GM23338 (cell line): Measurements from ENCODE around the gene ARHGEF10L.

ENCODE experiments used
- CREB1 ChIP-seq: fragments of 250-450 bp; sonication (Bioruptor Pico); IDR thresholded peaks from 2 replicates; pipeline ENCODE4 v1.5.0; 2020; ENCODE audit warnings: low read depth, mild to moderate bottlenecking, moderate library complexity
- POLR2AphosphoS5 ChIP-seq: IDR thresholded peaks from 2 replicates; pipeline ENCODE4 v1.6.1; 2016; ENCODE audit warnings: antibody characterized with exemption, low read depth
- TF ChIP-seq, protein P1 (sequence below): IDR thresholded peaks from one replicate; pipeline ENCODE4 v1.6.1; 2018; ENCODE audit warnings: antibody characterized with exemption; ENCODE audit not compliant: unreplicated experiment

DNA sequence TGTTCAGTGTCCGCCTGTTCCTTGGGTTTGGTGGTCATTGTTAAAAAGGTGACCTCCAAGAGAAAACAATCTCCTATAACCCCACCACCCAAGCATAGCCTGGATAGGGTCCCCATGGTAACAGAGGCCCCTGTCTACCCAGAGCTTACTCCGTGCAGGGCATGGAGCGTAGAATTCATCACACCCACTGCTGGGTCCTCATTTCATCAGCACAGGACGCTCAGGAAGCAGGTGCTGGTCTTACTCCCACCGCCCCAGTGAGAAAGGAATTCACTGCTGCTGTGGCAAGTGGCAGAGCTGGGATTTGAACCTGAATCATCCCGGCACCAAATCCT, 37.0 kb downstream of the ARHGEF10L start:
- TF ChIP-seq, protein P1, sequence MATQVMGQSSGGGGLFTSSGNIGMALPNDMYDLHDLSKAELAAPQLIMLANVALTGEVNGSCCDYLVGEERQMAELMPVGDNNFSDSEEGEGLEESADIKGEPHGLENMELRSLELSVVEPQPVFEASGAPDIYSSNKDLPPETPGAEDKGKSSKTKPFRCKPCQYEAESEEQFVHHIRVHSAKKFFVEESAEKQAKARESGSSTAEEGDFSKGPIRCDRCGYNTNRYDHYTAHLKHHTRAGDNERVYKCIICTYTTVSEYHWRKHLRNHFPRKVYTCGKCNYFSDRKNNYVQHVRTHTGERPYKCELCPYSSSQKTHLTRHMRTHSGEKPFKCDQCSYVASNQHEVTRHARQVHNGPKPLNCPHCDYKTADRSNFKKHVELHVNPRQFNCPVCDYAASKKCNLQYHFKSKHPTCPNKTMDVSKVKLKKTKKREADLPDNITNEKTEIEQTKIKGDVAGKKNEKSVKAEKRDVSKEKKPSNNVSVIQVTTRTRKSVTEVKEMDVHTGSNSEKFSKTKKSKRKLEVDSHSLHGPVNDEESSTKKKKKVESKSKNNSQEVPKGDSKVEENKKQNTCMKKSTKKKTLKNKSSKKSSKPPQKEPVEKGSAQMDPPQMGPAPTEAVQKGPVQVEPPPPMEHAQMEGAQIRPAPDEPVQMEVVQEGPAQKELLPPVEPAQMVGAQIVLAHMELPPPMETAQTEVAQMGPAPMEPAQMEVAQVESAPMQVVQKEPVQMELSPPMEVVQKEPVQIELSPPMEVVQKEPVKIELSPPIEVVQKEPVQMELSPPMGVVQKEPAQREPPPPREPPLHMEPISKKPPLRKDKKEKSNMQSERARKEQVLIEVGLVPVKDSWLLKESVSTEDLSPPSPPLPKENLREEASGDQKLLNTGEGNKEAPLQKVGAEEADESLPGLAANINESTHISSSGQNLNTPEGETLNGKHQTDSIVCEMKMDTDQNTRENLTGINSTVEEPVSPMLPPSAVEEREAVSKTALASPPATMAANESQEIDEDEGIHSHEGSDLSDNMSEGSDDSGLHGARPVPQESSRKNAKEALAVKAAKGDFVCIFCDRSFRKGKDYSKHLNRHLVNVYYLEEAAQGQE = no peak
- no peak for TF ChIP-seq POLR2AphosphoS5
- no peak for TF ChIP-seq CREB1 (CRISPR knock-in tag)
